ENCODE measurements around the gene ZNF219. TPM values are rescaled to one million over a fixed set of nuclear protein-coding genes. Genes with fewer than 3 reads are reported as not detected.

Gene ZNF219
- total and polyA plus RNA-seq, 2 of the 13 experiments (the other 11 are each of a cell fraction or from before 2014, with no cell fraction given): 34.5 to 36.6 TPM

- peak; percentile 43; the same call in 1 of the 2 replicates for TF ChIP-seq MYPOP (CRISPR knock-in tag; IDR thresholded peaks at IDR 0.05)
- peak; percentile 80 for TF ChIP-seq HNRNPK (IDR thresholded peaks at IDR 0.05; ENCODE audit: low read depth, low read length, poor library complexity, severe bottlenecking)
- peak; percentile 76 for TF ChIP-seq RXRB (CRISPR knock-in tag; IDR thresholded peaks at IDR 0.05; ENCODE audit: borderline replicate concordance)
- TF ChIP-seq ZNF704 (CRISPR knock-in tag; IDR thresholded peaks at IDR 0.05; ENCODE audit: borderline replicate concordance): no peak
- TF ChIP-seq ZNF143 (CRISPR knock-in tag; IDR thresholded peaks at IDR 0.05): no peak; the same call in 1 of the 2 replicates
- TF ChIP-seq BRCA1 (CRISPR knock-in tag; IDR thresholded peaks at IDR 0.05): no peak
- peak; percentile 87; the same call in 1 of the 2 replicates for TF ChIP-seq KLF6 (CRISPR knock-in tag; IDR thresholded peaks at IDR 0.05)
- TF ChIP-seq GTF3A (CRISPR knock-in tag; conservative IDR thresholded peaks at IDR 0.05): peak; percentile 86; the same call in 1 of the 2 replicates
- no peak for TF ChIP-seq ZSCAN22 (CRISPR knock-in tag; IDR thresholded peaks at IDR 0.05)
- TF ChIP-seq ARID2 (CRISPR knock-in tag; IDR thresholded peaks at IDR 0.05; ENCODE audit: borderline replicate concordance): 0 out of 2 replicates have a peak, but pooled peaks have one; percentile 42
- peak; percentile 86 for TF ChIP-seq ZFY (CRISPR knock-in tag; IDR thresholded peaks at IDR 0.05)
- peak; percentile 83; the same call in 1 of the 2 replicates for TF ChIP-seq ZNF512 (CRISPR knock-in tag; IDR thresholded peaks at IDR 0.05)
- TF ChIP-seq ZFP36L1 (CRISPR knock-in tag; IDR thresholded peaks at IDR 0.05): peak; percentile 87; the same call in 1 of the 2 replicates
- peak; percentile 96 for TF ChIP-seq CBX1 (IDR thresholded peaks at IDR 0.05; ENCODE audit: low read depth)
- peak; percentile 73 for TF ChIP-seq FOXA3 (CRISPR knock-in tag; IDR thresholded peaks at IDR 0.05)
- TF ChIP-seq FLYWCH1 (CRISPR knock-in tag; IDR thresholded peaks at IDR 0.05): no peak
- TF ChIP-seq MIXL1 (CRISPR knock-in tag; IDR thresholded peaks at IDR 0.05): peak; percentile 73; the same call in 1 of the 2 replicates
- TF ChIP-seq ZNF558 (CRISPR knock-in tag; IDR thresholded peaks at IDR 0.05; ENCODE audit: borderline replicate concordance): no peak
- peak; percentile 87 for TF ChIP-seq THAP11 (CRISPR knock-in tag; IDR thresholded peaks at IDR 0.05)
- no peak for TF ChIP-seq IKZF1 (IDR thresholded peaks at IDR 0.05)
- TF ChIP-seq ZNF326 (CRISPR knock-in tag; IDR thresholded peaks at IDR 0.05; ENCODE audit: borderline replicate concordance): peak; percentile 97
- TF ChIP-seq ZNF556 (CRISPR knock-in tag; IDR thresholded peaks at IDR 0.05; ENCODE audit: borderline replicate concordance): peak; percentile 99
- peak; percentile 37 for TF ChIP-seq TBL1XR1 (IDR thresholded peaks at IDR 0.05; ENCODE audit: borderline replicate concordance, low read length, partially characterized antibody)
- 0 out of 2 replicates have a peak, but pooled peaks have one; percentile 28 for TF ChIP-seq SMYD3 (CRISPR knock-in tag; IDR thresholded peaks at IDR 0.05)
- peak; percentile 93 for TF ChIP-seq ZHX1 (CRISPR knock-in tag; IDR thresholded peaks at IDR 0.05; ENCODE audit: low read depth)
Observed at GRCh38 chr14:21092273-21093011, 6.0 kb downstream of the ZNF219 start (continued).

Data from HepG2 (cell line).